Smooth muscle cell (in vitro differentiated cells): Measurements from ENCODE around the gene IGF2. TPM values are rescaled to one million over a fixed set of nuclear protein-coding genes. Genes with fewer than 3 reads are reported as not detected.
"Not testable (repeated sequence)": the region's sequence is repeated elsewhere in the genome, so short reads cannot be mapped to it uniquely, and the experiment has no call there.

Experiments used
- DNase-seq: peaks from one replicate; lab custom pipeline; 2025; ENCODE audit not compliant: unreplicated experiment; lab: John Stamatoyannopoulos, UW
- H2AFZ ChIP-seq: fragments of 200-600 bp; sonication (generic); 2 replicates; pipeline ENCODE4 v1.6.0; 2016; ENCODE audit warnings: antibody characterized with exemption, low read depth, mild to moderate bottlenecking
- H3F3A ChIP-seq: fragments of 200-600 bp; sonication (generic); 2 replicates; pipeline ENCODE4 v1.6.0; 2017; ENCODE audit warnings: antibody characterized with exemption, low read depth
- H3K27ac ChIP-seq: fragments of 200-600 bp; sonication (generic); 2 replicates; pipeline ENCODE4 v1.5.1; 2016; ENCODE audit warnings: low read depth, mild to moderate bottlenecking
- H3K27me3 ChIP-seq: fragments of 200-600 bp; sonication (generic); 2 replicates; pipeline ENCODE4 v1.6.1; 2016; ENCODE audit warnings: low read depth, mild to moderate bottlenecking
- H3K36me3 ChIP-seq: fragments of 200-600 bp; sonication (generic); 2 replicates; pipeline ENCODE4 v1.5.1; 2016; ENCODE audit warnings: low read depth
- H3K4me1 ChIP-seq: fragments of 200-600 bp; sonication (generic); 2 replicates; pipeline ENCODE4 v1.5.1; 2016; ENCODE audit warnings: low read depth
- H3K4me2 ChIP-seq: fragments of 200-600 bp; sonication (generic); 2 replicates; pipeline ENCODE4 v1.6.0; 2016; ENCODE audit warnings: mild to moderate bottlenecking
- H3K4me3 ChIP-seq: fragments of 200-600 bp; sonication (generic); 2 replicates; pipeline ENCODE4 v1.5.1; 2016; ENCODE audit warnings: mild to moderate bottlenecking
- H3K79me2 ChIP-seq: fragments of 200-600 bp; sonication (generic); 2 replicates; pipeline ENCODE4 v1.6.0; 2016; ENCODE audit warnings: low read depth, mild to moderate bottlenecking
- H3K9ac ChIP-seq: fragments of 200-600 bp; sonication (generic); 2 replicates; pipeline ENCODE4 v1.6.0; 2016; ENCODE audit warnings: low read depth
- H3K9me3 ChIP-seq: fragments of 200-600 bp; sonication (generic); replicated peaks from 2 replicates; pipeline ENCODE4 v1.5.1; 2016; ENCODE audit warnings: low read depth
- H4K20me1 ChIP-seq: fragments of 200-600 bp; sonication (generic); 2 replicates; pipeline ENCODE4 v1.6.0; 2016; ENCODE audit warnings: low read depth
- CTCF ChIP-seq: fragments of 200-600 bp; sonication (generic); IDR thresholded peaks from 2 replicates; pipeline ENCODE4 v1.5.1; 2017; ENCODE audit warnings: borderline replicate concordance, mild to moderate bottlenecking, antibody characterized with exemption; ENCODE audit not compliant: insufficient read depth, poor library complexity, severe bottlenecking
- WGBS: methylation state at CpG from one replicate; pipeline ENCODE4 v1.1.7; 2016; ENCODE audit warnings: low lambda C conversion rate; 5-methylcytosine and 5-hydroxymethylcytosine counted together
- polyA plus RNA-seq: library from polyadenylated mRNA; unstranded; fragments of >200 nt; fragmentation: Nextera tagmentation; extraction: Ambion mirVana; gene quantifications from 2 replicates; pipeline ENCODE4 v1.2.1, GENCODE V29; 2016
- total RNA-seq: library from RNA; depleted of rRNA; stranded (reverse); fragments of >200 nt; gene quantifications from 2 replicates; pipeline ENCODE4 v1.2.3, GENCODE V29; 2014

IGF2 gene
- total and polyA plus RNA-seq, 2 experiments from 2014 or later: 2,086 to 3,877 TPM

GRCh38 chr11:2126520-2127085, 12.6 kb downstream of the IGF2 start:
- DNase-seq: no peak
- no peak overlapping the region for H3K4me3 ChIP-seq
- peaks cover 6% of the 10 kb centered on the region for H3K4me1 ChIP-seq
- H3K27me3 ChIP-seq: no peaks in the 10 kb centered on the region
- no peaks in the 10 kb centered on the region for H3K79me2 ChIP-seq
- H3K9me3 ChIP-seq: no peaks in the 10 kb centered on the region
- peaks cover 27% of the 10 kb centered on the region for H3F3A ChIP-seq
- no peak for TF ChIP-seq CTCF
- H3K27ac ChIP-seq: no peak overlapping the region
- 80% methylated on average over 1 of the region's 2 CpGs for WGBS
- H4K20me1 ChIP-seq: peaks cover 39% of the 10 kb centered on the region
- H3K9ac ChIP-seq: no peak overlapping the region
- H3K36me3 ChIP-seq: no peaks in the 10 kb centered on the region
- H3K4me2 ChIP-seq: no peak overlapping the region
- H2AFZ ChIP-seq: no peak overlapping the region

GRCh38 chr11:2124736-2125484, 14.3 kb downstream of the IGF2 start:
- not testable (repeated sequence) for H3K27me3 ChIP-seq, H3K79me2 ChIP-seq, H3K4me1 ChIP-seq, H3K9me3 ChIP-seq, H3K4me2 ChIP-seq, H2AFZ ChIP-seq, H3K9ac ChIP-seq, H3K4me3 ChIP-seq, H3K27ac ChIP-seq, H3K36me3 ChIP-seq, DNase-seq
- 92% methylated on average over 10 of the region's 10 CpGs for WGBS
- H4K20me1 ChIP-seq: peaks cover 22% of the 10 kb centered on the region
- peaks cover 18% of the 10 kb centered on the region for H3F3A ChIP-seq

GRCh38 chr11:2123628-2123960, 15.6 kb downstream of the IGF2 start:
- no peaks in the 10 kb centered on the region for H3K9me3 ChIP-seq
- H3K4me2 ChIP-seq: no peak overlapping the region
- H2AFZ ChIP-seq: no peak overlapping the region
- no peak overlapping the region for H3K4me3 ChIP-seq
- WGBS: 97% methylated on average over 7 of the region's 7 CpGs
- H3F3A ChIP-seq: peaks cover 12% of the 10 kb centered on the region
- H3K27me3 ChIP-seq: no peaks in the 10 kb centered on the region
- peaks cover 6% of the 10 kb centered on the region for H3K4me1 ChIP-seq
- no peak overlapping the region for H3K27ac ChIP-seq
- no peak for DNase-seq
- no peak for TF ChIP-seq CTCF
- no peaks in the 10 kb centered on the region for H3K79me2 ChIP-seq
- H3K36me3 ChIP-seq: no peaks in the 10 kb centered on the region
- H4K20me1 ChIP-seq: peaks cover 9% of the 10 kb centered on the region
- no peak overlapping the region for H3K9ac ChIP-seq

- Histone ChIP-seq H3K9me3 (no peaks in the 10 kb centered on the region), H3K9ac (no peak overlapping the region), H3K79me2 (no peaks in the 10 kb centered on the region), H3K4me3 (no peak overlapping the region), H3K36me3 (no peaks in the 10 kb centered on the region), H4K20me1 (peaks cover 4% of the 10 kb centered on the region), H3K4me1 (peaks cover 6% of the 10 kb centered on the region), H3F3A (peaks cover 6% of the 10 kb centered on the region), H3K4me2 (peak overlapping the region; percentile 67), H2AFZ (no peak overlapping the region), H3K27me3 (no peaks in the 10 kb centered on the region), H3K27ac (no peak overlapping the region)
- WGBS: 97% methylated on average over 11 of the region's 13 CpGs
- no peak for TF ChIP-seq CTCF
- DNase-seq: no peak
Observed at GRCh38 chr11:2122907-2123627, 16.1 kb downstream of the IGF2 start.
